Rectal smooth muscle tissue (tissue), 1 donor: ENCODE results near the gene PLEKHJ1.

Experiments used
- H3K27ac ChIP-seq: one replicate; pipeline ENCODE4 v1.7.0; 2013; ENCODE audit warnings: low read depth, low read length, inconsistent platforms
- H3K27me3 ChIP-seq: one replicate; pipeline ENCODE4 v1.7.0; 2013; ENCODE audit warnings: low read length; ENCODE audit not compliant: control insufficient read depth, insufficient read depth
- H3K36me3 ChIP-seq: one replicate; pipeline ENCODE4 v1.7.0; 2013; ENCODE audit warnings: low read length; ENCODE audit not compliant: control insufficient read depth, insufficient read depth
- H3K4me1 ChIP-seq: one replicate; pipeline ENCODE4 v1.7.0; 2013; ENCODE audit warnings: low read length; ENCODE audit not compliant: control insufficient read depth, insufficient read depth
- H3K4me3 ChIP-seq: one replicate; pipeline ENCODE4 v1.7.0; 2013; ENCODE audit warnings: low read length
- H3K9ac ChIP-seq: one replicate; pipeline ENCODE4 v1.7.0; 2013; ENCODE audit warnings: low read length

Gene PLEKHJ1

GRCh38 chr19:2274931-2275535, 38.9 kb upstream of the PLEKHJ1 start:
- Histone ChIP-seq H3K27ac (no peak overlapping the region), H3K36me3 (peaks cover 8% of the 10 kb centered on the region), H3K9ac (no peak overlapping the region), H3K4me1 (peaks cover 18% of the 10 kb centered on the region), H3K27me3 (no peaks in the 10 kb centered on the region), H3K4me3 (peak overlapping the region; percentile 19)

- Histone ChIP-seq H3K4me1 (peaks cover 18% of the 10 kb centered on the region), H3K36me3 (peaks cover 10% of the 10 kb centered on the region), H3K9ac (no peak overlapping the region), H3K27ac (peak overlapping the region; percentile 41), H3K27me3 (no peaks in the 10 kb centered on the region), H3K4me3 (peak overlapping the region; percentile 2)
These were observed 38.1 kb upstream of the PLEKHJ1 start for GRCh38 chr19:2274185-2274711.

GRCh38 chr19:2273356-2274184, 37.4 kb upstream of the PLEKHJ1 start:
- Histone ChIP-seq H3K27me3 (no peaks in the 10 kb centered on the region), H3K4me3 (peak overlapping the region; percentile 49), H3K9ac (no peak overlapping the region), H3K27ac (peak overlapping the region; percentile 68), H3K4me1 (peaks cover 18% of the 10 kb centered on the region), H3K36me3 (peaks cover 10% of the 10 kb centered on the region)

GRCh38 chr19:2271234-2272103, 35.3 kb upstream of the PLEKHJ1 start:
- Histone ChIP-seq H3K9ac (peak overlapping the region; percentile 51), H3K36me3 (peaks cover 10% of the 10 kb centered on the region), H3K4me1 (peaks cover 18% of the 10 kb centered on the region), H3K27ac (peak overlapping the region; percentile 99), H3K4me3 (peak overlapping the region; percentile 89), H3K27me3 (no peaks in the 10 kb centered on the region)

GRCh38 chr19:2270423-2271233, 34.5 kb upstream of the PLEKHJ1 start:
- peak overlapping the region; percentile 99 for H3K27ac ChIP-seq
- peak overlapping the region; percentile 89 for H3K4me3 ChIP-seq
- H3K4me1 ChIP-seq, result peaks cover 18% of the 10 kb centered on the region
- H3K9ac ChIP-seq, result peak overlapping the region; percentile 99
- peaks cover 10% of the 10 kb centered on the region for H3K36me3 ChIP-seq
- H3K27me3 ChIP-seq, result no peaks in the 10 kb centered on the region

- Histone ChIP-seq H3K9ac (peak overlapping the region; percentile 99), H3K27ac (peak overlapping the region; percentile 99), H3K4me1 (peaks cover 14% of the 10 kb centered on the region), H3K4me3 (peak overlapping the region; percentile 89), H3K27me3 (no peaks in the 10 kb centered on the region), H3K36me3 (peaks cover 10% of the 10 kb centered on the region)
These were observed 34.0 kb upstream of the PLEKHJ1 start for GRCh38 chr19:2270157-2270422.

GRCh38 chr19:2269244-2270156, 33.4 kb upstream of the PLEKHJ1 start:
- peak overlapping the region; percentile 89 for H3K4me3 ChIP-seq
- H3K36me3 ChIP-seq, result peaks cover 10% of the 10 kb centered on the region
- peak overlapping the region; percentile 99 for H3K27ac ChIP-seq
- H3K9ac ChIP-seq, result peak overlapping the region; percentile 99
- peaks cover 12% of the 10 kb centered on the region for H3K4me1 ChIP-seq
- no peaks in the 10 kb centered on the region for H3K27me3 ChIP-seq

- Histone ChIP-seq H3K36me3 (peaks cover 10% of the 10 kb centered on the region), H3K27me3 (no peaks in the 10 kb centered on the region), H3K9ac (no peak overlapping the region), H3K4me3 (peak overlapping the region; percentile 77), H3K4me1 (peaks cover 12% of the 10 kb centered on the region), H3K27ac (peak overlapping the region; percentile 77)
These were observed 32.7 kb upstream of the PLEKHJ1 start for GRCh38 chr19:2268861-2269243.

- Histone ChIP-seq H3K4me3 (peak overlapping the region; percentile 77), H3K4me1 (peaks cover 11% of the 10 kb centered on the region), H3K9ac (no peak overlapping the region), H3K27ac (no peak overlapping the region), H3K36me3 (peaks cover 10% of the 10 kb centered on the region), H3K27me3 (no peaks in the 10 kb centered on the region)
These were observed 32.3 kb upstream of the PLEKHJ1 start for GRCh38 chr19:2268480-2268830.

- H3K4me3 ChIP-seq, result no peak overlapping the region
- no peak overlapping the region for H3K9ac ChIP-seq
These were observed 30.3 kb upstream of the PLEKHJ1 start for GRCh38 chr19:2266183-2266993.

More at GRCh38 chr19:2266183-2266993, 30.3 kb upstream of the PLEKHJ1 start:
- Histone ChIP-seq H3K4me1 (no peaks in the 10 kb centered on the region), H3K27me3 (no peaks in the 10 kb centered on the region), H3K36me3 (peaks cover 2% of the 10 kb centered on the region), H3K27ac (no peak overlapping the region)
